ENCODE data around the gene USH1C. TPM values are rescaled to one million over a fixed set of nuclear protein-coding genes. Genes with fewer than 3 reads are reported as not detected.

USH1C gene
- total RNA-seq, 1 donor from 2014 or later, result not detected

DNA sequence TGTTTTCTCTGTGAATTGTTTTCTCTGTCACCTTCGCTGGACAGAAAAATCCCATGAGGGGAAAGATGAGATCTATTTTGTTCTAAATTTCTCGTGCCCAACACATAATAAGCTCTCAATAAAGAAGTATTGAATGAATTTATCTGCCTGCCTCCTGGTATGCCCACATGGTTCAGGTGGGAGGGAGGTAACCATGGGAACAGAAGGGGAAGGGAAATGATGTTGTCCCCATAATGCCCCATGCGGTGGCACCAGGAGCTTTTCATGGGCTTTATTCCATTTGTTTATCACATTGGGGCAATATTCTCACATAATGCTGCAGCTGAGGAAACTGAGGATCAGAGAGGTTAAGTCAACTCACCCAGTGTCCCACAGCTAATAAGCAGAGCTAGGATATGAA lies 8.7 kb downstream of the USH1C start:
- Mint-ChIP-seq H3K27me3 (ENCODE audit: low read depth) (peaks cover 14% of the 10 kb centered on the region), H3K9me3 (no peaks in the 10 kb centered on the region), H3K27ac (no peak overlapping the region), H3K4me3 (ENCODE audit: low read depth) (no peak overlapping the region), H3K4me1 (ENCODE audit: low read depth) (no peaks in the 10 kb centered on the region), H3K36me3 (ENCODE audit: low read depth) (no peaks in the 10 kb centered on the region)
- no peak for DNase-seq (ENCODE audit: low spot score)
- intact Hi-C loops (cut with micrococcal nuclease), result no loop called here

DNA sequence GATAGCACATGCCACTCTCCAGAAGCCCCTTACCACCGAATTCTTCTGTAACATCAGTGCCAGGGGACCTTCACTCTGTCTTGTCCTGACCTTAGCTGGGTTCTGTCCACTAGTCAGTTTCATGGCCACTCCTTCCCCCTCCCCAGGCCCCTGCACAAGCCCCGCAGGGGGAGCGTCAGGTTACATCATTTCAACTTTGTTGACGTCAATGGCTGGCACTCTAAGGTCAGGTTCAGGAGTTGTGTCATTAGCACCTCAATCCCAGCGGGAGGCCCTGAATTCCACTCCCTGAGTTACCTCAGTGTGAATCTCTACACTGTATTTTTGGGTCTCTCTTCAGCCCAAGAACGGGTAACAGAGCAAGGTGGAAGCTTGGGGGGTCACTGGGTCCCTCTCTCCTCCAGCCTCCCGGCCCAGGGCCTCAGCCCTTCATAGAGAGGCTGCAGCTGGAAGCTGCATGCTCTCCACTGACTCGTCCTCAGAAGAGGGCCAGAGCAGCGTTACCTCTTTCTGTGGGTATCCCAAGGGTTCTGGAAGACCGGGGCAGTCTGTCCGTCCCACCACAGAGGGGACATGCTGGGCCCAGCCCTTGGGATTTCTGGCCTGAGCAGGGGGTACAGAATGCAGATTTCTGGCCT lies 10.3 kb downstream of the USH1C start:
- Mint-ChIP-seq H3K36me3 (ENCODE audit: low read depth) (no peaks in the 10 kb centered on the region), H3K27me3 (ENCODE audit: low read depth) (peaks cover 12% of the 10 kb centered on the region), H3K4me1 (ENCODE audit: low read depth) (no peaks in the 10 kb centered on the region), H3K9me3 (no peaks in the 10 kb centered on the region), H3K27ac (no peak overlapping the region), H3K4me3 (ENCODE audit: low read depth) (no peak overlapping the region)
- intact Hi-C loops (cut with micrococcal nuclease), result no loop called here
- DNase-seq (ENCODE audit: low spot score), result no peak

DNA sequence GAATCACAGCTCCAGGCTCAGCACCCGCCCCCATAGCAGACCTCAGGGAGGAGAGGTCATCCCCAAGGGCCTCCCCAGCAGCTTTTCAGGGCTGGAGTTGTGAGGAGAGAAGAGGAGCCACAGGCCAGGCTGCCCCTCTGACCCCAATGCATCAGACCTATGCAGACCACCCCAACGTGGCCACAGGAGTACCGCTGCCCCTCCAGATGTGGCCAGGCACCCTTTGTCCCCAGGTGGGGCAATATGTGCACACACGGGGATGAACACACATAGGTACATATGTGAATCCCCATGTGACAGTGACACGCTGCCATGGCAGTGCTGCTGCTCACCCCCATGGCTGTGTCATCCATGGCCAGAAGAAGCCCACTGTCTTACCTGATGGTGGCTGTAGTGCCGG lies 10.9 kb downstream of the USH1C start:
- intact Hi-C loops (cut with micrococcal nuclease), result no loop called here
- Mint-ChIP-seq H3K9me3 (no peaks in the 10 kb centered on the region), H3K27me3 (ENCODE audit: low read depth) (peaks cover 12% of the 10 kb centered on the region), H3K36me3 (ENCODE audit: low read depth) (no peaks in the 10 kb centered on the region), H3K4me1 (ENCODE audit: low read depth) (no peaks in the 10 kb centered on the region), H3K4me3 (ENCODE audit: low read depth) (no peak overlapping the region), H3K27ac (no peak overlapping the region)
- DNase-seq (ENCODE audit: low spot score), result no peak

DNA sequence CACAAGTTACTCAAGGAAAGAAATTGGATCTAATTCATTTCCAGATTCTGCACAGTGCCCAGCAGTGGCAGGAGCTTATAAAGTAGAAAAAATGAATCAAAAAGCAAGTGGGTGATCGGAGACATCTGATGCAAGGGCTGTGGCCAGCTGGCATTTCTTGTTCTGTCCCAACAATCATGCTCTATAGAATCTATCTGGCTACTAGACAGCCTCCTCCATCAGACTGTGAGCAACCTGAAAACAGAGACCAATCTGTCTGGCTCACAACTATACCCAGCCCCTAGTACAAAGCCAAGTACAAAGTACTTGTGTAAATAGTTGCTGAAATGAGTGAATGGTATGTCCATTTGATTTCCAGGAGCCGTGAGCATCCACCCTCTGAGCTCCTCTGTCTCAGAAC lies 11.4 kb downstream of the USH1C start:
- no peak overlapping the region for H3K4me3 Mint-ChIP-seq (ENCODE audit: low read depth)
- no peak overlapping the region for H3K27ac Mint-ChIP-seq
- DNase-seq (ENCODE audit: low spot score), result no peak
- H3K9me3 Mint-ChIP-seq, result no peaks in the 10 kb centered on the region
- no peaks in the 10 kb centered on the region for H3K36me3 Mint-ChIP-seq (ENCODE audit: low read depth)
- H3K27me3 Mint-ChIP-seq (ENCODE audit: low read depth), result peaks cover 11% of the 10 kb centered on the region
- no peaks in the 10 kb centered on the region for H3K4me1 Mint-ChIP-seq (ENCODE audit: low read depth)
- intact Hi-C loops (cut with micrococcal nuclease), result no loop called here

DNA sequence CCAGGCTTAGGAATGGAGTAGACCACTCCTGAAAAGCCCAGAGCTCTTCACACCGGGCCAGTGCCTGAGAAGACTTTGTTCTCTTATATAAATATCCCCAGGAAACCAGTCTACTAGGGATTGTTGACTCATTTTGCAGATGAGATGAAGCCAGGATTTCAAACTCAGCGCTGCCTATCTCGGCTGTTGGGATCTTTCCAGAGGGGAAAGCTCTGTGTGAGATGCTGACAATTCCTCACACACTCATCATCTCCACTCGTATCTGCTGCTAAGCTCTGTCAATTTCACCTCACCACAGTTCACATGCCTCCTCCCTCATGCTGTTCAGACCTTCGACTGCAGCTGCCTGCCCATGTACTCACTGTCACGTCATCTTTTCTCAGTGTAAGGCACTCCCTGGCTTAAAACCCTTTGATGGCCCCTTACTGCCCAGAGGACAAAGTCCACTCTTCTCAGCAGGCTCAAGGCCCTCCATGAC lies 12.5 kb downstream of the USH1C start:
- no peak for DNase-seq (ENCODE audit: low spot score)
- Mint-ChIP-seq H3K9me3 (no peaks in the 10 kb centered on the region), H3K27ac (no peak overlapping the region), H3K36me3 (ENCODE audit: low read depth) (no peaks in the 10 kb centered on the region), H3K4me3 (ENCODE audit: low read depth) (no peak overlapping the region), H3K4me1 (ENCODE audit: low read depth) (no peaks in the 10 kb centered on the region), H3K27me3 (ENCODE audit: low read depth) (peaks cover 9% of the 10 kb centered on the region)
- intact Hi-C loops (cut with micrococcal nuclease), result no loop called here

DNA sequence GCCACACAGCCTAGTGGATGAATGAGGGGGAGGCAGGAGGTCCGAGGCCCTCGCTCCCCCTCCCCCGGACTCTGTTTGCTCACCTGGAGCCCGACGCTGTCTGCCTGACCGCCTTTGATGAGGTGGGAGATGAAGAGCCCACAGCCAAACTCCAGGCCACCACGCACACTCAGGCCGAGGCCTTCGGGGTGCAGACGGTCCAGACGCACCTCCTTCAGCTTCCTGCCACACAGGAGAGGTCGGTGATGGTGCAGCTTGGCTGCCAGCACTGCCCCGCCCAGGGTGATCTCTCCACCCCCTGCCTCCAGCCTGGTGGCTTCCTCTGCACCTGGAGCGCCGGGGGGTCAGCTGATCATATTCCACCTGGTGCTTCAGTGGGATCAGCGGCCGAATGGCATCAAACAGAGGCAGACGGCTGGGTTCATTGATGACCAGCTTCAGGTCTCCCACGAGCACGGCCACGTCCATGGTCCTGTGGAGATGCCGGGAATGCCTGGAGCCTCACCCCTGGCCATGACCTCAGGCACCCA lies 13.1 kb downstream of the USH1C start:
- no peaks in the 10 kb centered on the region for H3K4me1 Mint-ChIP-seq (ENCODE audit: low read depth)
- peaks cover 9% of the 10 kb centered on the region for H3K27me3 Mint-ChIP-seq (ENCODE audit: low read depth)
- H3K36me3 Mint-ChIP-seq (ENCODE audit: low read depth), result no peaks in the 10 kb centered on the region
- H3K4me3 Mint-ChIP-seq (ENCODE audit: low read depth), result no peak overlapping the region
- H3K27ac Mint-ChIP-seq, result no peak overlapping the region
- intact Hi-C loops (cut with micrococcal nuclease), result no loop called here
- H3K9me3 Mint-ChIP-seq, result no peaks in the 10 kb centered on the region
- no peak for DNase-seq (ENCODE audit: low spot score)

DNA sequence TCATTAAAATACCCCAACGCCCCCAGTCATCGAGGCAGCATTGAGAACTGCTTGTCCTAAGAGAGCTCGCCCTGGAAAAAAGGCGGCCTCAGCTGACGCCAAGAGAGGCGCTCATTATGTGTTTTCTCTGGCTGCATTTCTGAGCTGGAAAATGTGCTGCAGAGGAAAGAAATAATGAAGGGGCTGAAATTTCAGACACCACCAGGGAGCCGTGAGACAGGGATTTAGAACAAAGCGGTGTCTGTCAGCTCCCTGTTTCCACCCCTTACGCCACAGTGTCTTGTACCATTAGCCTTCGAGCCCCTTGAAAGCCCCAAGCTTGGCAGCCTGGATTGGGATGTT lies 14.4 kb downstream of the USH1C start:
- no peak for DNase-seq (ENCODE audit: low spot score)
- no peaks in the 10 kb centered on the region for H3K4me1 Mint-ChIP-seq (ENCODE audit: low read depth)
- peaks cover 4% of the 10 kb centered on the region for H3K27me3 Mint-ChIP-seq (ENCODE audit: low read depth)
- H3K27ac Mint-ChIP-seq, result no peak overlapping the region
- H3K9me3 Mint-ChIP-seq, result no peaks in the 10 kb centered on the region
- no peak overlapping the region for H3K4me3 Mint-ChIP-seq (ENCODE audit: low read depth)
- H3K36me3 Mint-ChIP-seq (ENCODE audit: low read depth), result no peaks in the 10 kb centered on the region
- intact Hi-C loops (cut with micrococcal nuclease), result no loop called here

DNA sequence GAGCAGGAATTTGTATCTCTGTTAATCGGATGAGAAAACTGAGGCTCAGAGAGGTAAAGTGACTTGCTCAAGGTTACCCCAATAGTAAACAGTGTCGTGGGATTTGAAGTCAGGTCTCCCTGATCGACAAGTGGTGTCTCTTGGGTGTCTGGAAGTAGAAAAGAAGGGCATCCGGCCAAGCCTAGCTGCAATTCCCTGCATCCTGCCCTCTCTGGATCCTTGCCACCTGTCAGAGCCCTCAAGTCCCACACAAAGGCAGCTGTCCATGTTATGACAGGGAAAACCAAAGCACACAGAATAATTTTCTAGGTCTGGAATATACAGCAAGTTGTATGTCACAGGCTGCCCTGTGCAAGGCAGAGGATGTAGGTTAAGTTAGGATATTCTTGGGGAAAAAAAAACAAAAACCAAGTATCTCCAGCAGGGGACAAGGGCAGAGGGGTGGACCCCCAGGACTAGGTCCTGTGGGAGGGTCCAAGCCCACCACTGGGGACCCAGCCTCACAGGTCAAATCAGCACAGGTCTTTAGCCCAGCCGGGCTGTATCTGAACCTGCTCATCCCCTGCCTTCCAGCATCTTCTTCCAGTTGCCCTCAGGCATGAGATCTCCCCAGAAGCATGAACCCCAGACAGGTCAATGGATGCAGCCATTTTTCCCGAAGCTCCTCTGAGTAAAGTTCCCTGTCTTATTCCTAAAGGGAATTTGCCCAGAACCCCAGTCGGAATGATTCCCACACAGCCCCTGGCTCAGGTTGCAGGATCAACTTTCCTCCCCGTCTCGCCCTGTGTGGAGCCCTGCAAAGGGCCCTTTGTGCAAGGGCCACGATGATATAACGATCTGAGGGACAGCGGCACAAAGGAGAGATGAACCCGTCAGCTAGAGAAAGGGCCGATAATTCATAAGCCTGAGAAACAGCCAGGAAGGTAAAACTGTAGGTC lies 15.0 kb downstream of the USH1C start:
- H3K4me1 Mint-ChIP-seq (ENCODE audit: low read depth), result no peaks in the 10 kb centered on the region
- H3K27me3 Mint-ChIP-seq (ENCODE audit: low read depth), result peaks cover 4% of the 10 kb centered on the region
- H3K9me3 Mint-ChIP-seq, result no peaks in the 10 kb centered on the region
- H3K36me3 Mint-ChIP-seq (ENCODE audit: low read depth), result no peaks in the 10 kb centered on the region
- no peak overlapping the region for H3K27ac Mint-ChIP-seq
- intact Hi-C loops (cut with micrococcal nuclease), result loop anchor here (1.0 kb wide), 1 partner anchor 145 kb away; no protein-coding TSS in a partner anchor
- DNase-seq (ENCODE audit: low spot score), result no peak
- H3K4me3 Mint-ChIP-seq (ENCODE audit: low read depth), result no peak overlapping the region

DNA sequence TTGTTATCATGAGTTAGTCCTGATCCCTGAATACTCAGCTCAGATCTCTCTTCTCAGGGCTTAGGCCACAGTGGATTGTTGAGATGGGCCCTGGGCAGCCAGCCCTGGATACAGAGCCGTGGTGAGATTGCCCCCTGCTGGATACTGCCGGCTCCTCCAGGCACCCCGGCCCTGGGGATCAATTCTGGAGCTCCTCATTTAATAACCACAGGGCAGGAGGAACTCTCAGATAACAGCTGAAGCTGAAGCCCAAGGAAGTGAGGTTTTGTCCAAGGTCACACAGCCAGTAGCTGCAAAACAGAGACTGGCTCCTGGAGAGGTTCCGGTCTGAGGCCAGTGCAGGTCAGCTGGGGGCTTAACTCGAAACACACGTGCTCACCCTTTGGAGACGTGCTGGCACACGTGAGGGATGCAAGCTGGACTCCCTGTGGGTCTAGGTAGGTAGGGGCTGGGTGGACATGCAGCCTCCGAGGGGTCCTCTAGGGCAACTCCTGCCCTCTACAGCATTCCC lies 16.0 kb downstream of the USH1C start:
- Mint-ChIP-seq H3K9me3 (no peaks in the 10 kb centered on the region), H3K36me3 (ENCODE audit: low read depth) (no peaks in the 10 kb centered on the region), H3K27ac (no peak overlapping the region), H3K4me1 (ENCODE audit: low read depth) (no peaks in the 10 kb centered on the region), H3K4me3 (ENCODE audit: low read depth) (no peak overlapping the region), H3K27me3 (ENCODE audit: low read depth) (peaks cover 4% of the 10 kb centered on the region)
- peak; percentile 34 for DNase-seq (ENCODE audit: low spot score)
- intact Hi-C loops (cut with micrococcal nuclease), result loop anchor here (1.0 kb wide), 1 partner anchor 144 kb away; no protein-coding TSS in a partner anchor

DNA sequence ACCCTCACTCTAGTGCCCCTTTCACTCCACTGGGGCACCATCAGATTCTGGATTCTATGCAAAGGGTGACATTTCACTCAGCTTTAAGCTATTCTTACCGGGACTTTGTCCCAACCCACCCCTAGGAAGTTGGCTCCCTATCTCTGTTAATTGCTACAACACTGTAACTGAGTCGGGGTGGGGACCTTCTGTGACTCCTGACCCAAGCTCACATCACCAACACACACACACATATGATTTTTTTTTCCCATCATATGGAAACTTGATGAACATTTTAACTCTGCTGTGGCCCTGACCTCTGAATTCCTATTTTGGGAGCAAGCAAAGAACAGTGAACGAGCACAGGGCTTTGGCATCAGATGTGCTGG lies 16.6 kb downstream of the USH1C start:
- no peaks in the 10 kb centered on the region for H3K36me3 Mint-ChIP-seq (ENCODE audit: low read depth)

DNA sequence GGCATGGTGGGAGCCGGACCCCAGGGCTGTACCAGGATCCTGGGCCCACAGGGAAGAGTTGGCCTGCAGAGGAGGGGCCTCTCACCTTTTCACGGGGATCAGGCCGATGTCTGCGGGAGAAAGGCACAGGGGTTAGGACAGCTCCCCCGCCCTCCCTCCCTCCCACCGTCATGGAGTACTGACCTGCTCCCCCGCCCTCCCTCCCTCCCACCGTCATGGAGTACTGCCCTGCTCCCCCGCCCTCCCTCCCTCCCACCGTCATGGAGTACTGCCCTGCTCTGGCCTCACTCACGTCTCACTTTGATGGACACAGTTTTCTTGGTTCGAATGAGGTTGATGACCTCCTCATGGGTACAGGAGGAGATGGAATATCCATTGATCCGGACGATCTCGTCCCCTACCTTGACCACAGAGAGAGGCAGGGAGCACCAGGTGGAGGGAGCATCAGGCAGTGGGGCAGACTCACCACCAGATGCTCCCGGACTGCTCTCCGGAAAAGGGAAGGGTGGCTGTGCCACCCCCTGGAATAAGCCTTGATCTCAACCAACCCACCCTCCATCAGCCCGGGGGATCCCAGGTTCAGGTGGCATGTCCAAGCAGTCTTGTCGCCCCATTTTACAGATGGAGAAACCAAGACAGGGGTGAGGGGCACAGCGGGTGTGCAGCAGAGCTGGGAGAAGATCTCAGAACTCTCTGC lies 17.1 kb downstream of the USH1C start:
- Mint-ChIP-seq H3K27ac (no peak overlapping the region), H3K36me3 (ENCODE audit: low read depth) (no peaks in the 10 kb centered on the region), H3K9me3 (no peaks in the 10 kb centered on the region), H3K27me3 (ENCODE audit: low read depth) (peaks cover 4% of the 10 kb centered on the region), H3K4me1 (ENCODE audit: low read depth) (no peaks in the 10 kb centered on the region), H3K4me3 (ENCODE audit: low read depth) (no peak overlapping the region)
- DNase-seq (ENCODE audit: low spot score), result no peak
- intact Hi-C loops (cut with micrococcal nuclease), result no loop called here

More for the DNA sequence above, 16.6 kb downstream of the USH1C start:
- intact Hi-C loops (cut with micrococcal nuclease), result no loop called here
- DNase-seq (ENCODE audit: low spot score), result no peak
- no peak overlapping the region for H3K4me3 Mint-ChIP-seq (ENCODE audit: low read depth)
- no peak overlapping the region for H3K27ac Mint-ChIP-seq
- H3K27me3 Mint-ChIP-seq (ENCODE audit: low read depth), result peaks cover 4% of the 10 kb centered on the region
- H3K9me3 Mint-ChIP-seq, result no peaks in the 10 kb centered on the region
- no peaks in the 10 kb centered on the region for H3K4me1 Mint-ChIP-seq (ENCODE audit: low read depth)

DNA sequence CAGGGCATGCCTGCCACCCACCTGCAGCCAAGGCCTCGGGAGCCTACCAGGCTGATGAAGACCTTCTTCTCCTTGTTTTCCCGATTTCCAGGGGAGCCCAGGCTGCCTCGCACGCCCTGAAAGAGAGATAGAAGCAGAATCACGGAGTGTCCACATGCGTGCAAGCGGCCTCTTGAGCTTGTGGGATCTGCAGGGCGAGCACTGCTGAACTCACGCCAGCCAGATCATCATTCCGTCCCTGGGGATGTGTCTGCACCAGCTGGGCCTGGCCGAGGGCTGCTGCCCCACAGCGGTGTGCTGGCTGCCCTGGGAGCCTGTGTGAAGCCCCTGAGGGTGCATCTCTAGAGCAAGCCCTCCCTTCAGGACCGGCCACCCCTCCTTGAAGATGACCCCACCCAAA lies 17.9 kb downstream of the USH1C start:
- intact Hi-C loops (cut with micrococcal nuclease), result no loop called here
- H3K4me1 Mint-ChIP-seq (ENCODE audit: low read depth), result no peaks in the 10 kb centered on the region

More for the DNA sequence above, 17.9 kb downstream of the USH1C start:
- Mint-ChIP-seq H3K9me3 (no peaks in the 10 kb centered on the region), H3K27me3 (ENCODE audit: low read depth) (peaks cover 1% of the 10 kb centered on the region), H3K4me3 (ENCODE audit: low read depth) (no peak overlapping the region), H3K36me3 (ENCODE audit: low read depth) (no peaks in the 10 kb centered on the region), H3K27ac (no peak overlapping the region)
- no peak for DNase-seq (ENCODE audit: low spot score)

All from activated T-helper 2 cell treated with anti-CD3 and anti-CD28 coated beads, Interferon-gamma antibody, Interleukin-2, Interleukin-4, amounts not matched to agents 10 μg/mL and 5 μg/mL and 100 μg/mL, durations not matched to agents 14 hours and 24 hours and 36 hours (primary cell).